ENCODE data around the gene ZDHHC9.

Gene ZDHHC9

GRCh38 chrX:129808829-129809796, 34.6 kb downstream of the ZDHHC9 start:
- Histone ChIP-seq H3K27me3 (ENCODE audit: control insufficient read depth, insufficient read depth, low read length) (no peaks in the 10 kb centered on the region), H3K79me2 (no peaks in the 10 kb centered on the region), H3K27ac (no peak overlapping the region), H3K9ac (no peak overlapping the region), H3K4me1 (no peaks in the 10 kb centered on the region), H2AFZ (no peak overlapping the region), H3K4me2 (ENCODE audit: low read length) (no peak overlapping the region), H3K4me3 (ENCODE audit: low read depth, low read length) (no peak overlapping the region), H3K36me3 (ENCODE audit: control insufficient read depth, insufficient read depth, low read length) (no peaks in the 10 kb centered on the region), H3K9me3 (ENCODE audit: control insufficient read depth, low read length) (no peaks in the 10 kb centered on the region)
- TF ChIP-seq CTCF (IDR thresholded peaks at IDR 0.05), result no peak

- Histone ChIP-seq H3K27ac (no peak overlapping the region), H3K27me3 (ENCODE audit: control insufficient read depth, insufficient read depth, low read length) (no peaks in the 10 kb centered on the region), H3K36me3 (ENCODE audit: control insufficient read depth, insufficient read depth, low read length) (no peaks in the 10 kb centered on the region), H2AFZ (no peak overlapping the region), H3K9me3 (ENCODE audit: control insufficient read depth, low read length) (no peaks in the 10 kb centered on the region), H3K4me1 (no peaks in the 10 kb centered on the region), H3K9ac (no peak overlapping the region), H3K79me2 (no peaks in the 10 kb centered on the region), H3K4me3 (ENCODE audit: low read depth, low read length) (no peak overlapping the region), H3K4me2 (ENCODE audit: low read length) (no peak overlapping the region)
- no peak for TF ChIP-seq CTCF (IDR thresholded peaks at IDR 0.05)
Observed at GRCh38 chrX:129808158-129808828, 35.4 kb downstream of the ZDHHC9 start.

GRCh38 chrX:129804806-129805205, 38.9 kb downstream of the ZDHHC9 start:
- no peak for TF ChIP-seq CTCF (IDR thresholded peaks at IDR 0.05)
- no peaks in the 10 kb centered on the region for H3K4me1 ChIP-seq
- no peaks in the 10 kb centered on the region for H3K36me3 ChIP-seq (ENCODE audit: control insufficient read depth, insufficient read depth, low read length)
- no peaks in the 10 kb centered on the region for H3K9me3 ChIP-seq (ENCODE audit: control insufficient read depth, low read length)
- no peaks in the 10 kb centered on the region for H3K27me3 ChIP-seq (ENCODE audit: control insufficient read depth, insufficient read depth, low read length)
- H3K9ac ChIP-seq, result no peak overlapping the region
- no peaks in the 10 kb centered on the region for H3K79me2 ChIP-seq
- H2AFZ ChIP-seq, result no peak overlapping the region
- H3K27ac ChIP-seq, result no peak overlapping the region
- H3K4me2 ChIP-seq (ENCODE audit: low read length), result no peak overlapping the region
- no peak overlapping the region for H3K4me3 ChIP-seq (ENCODE audit: low read depth, low read length)

- Histone ChIP-seq H2AFZ (no peak overlapping the region), H3K27me3 (ENCODE audit: control insufficient read depth, insufficient read depth, low read length) (no peaks in the 10 kb centered on the region), H3K9ac (no peak overlapping the region), H3K4me1 (no peaks in the 10 kb centered on the region), H3K36me3 (ENCODE audit: control insufficient read depth, insufficient read depth, low read length) (no peaks in the 10 kb centered on the region), H3K27ac (no peak overlapping the region), H3K79me2 (no peaks in the 10 kb centered on the region), H3K4me2 (ENCODE audit: low read length) (no peak overlapping the region), H3K4me3 (ENCODE audit: low read depth, low read length) (no peak overlapping the region), H3K9me3 (ENCODE audit: control insufficient read depth, low read length) (no peaks in the 10 kb centered on the region)
- no peak for TF ChIP-seq CTCF (IDR thresholded peaks at IDR 0.05)
Observed at GRCh38 chrX:129802863-129803262, 40.8 kb downstream of the ZDHHC9 start.

Data from parathyroid adenoma (tissue), 2 donors.